ENCODE results near the gene GXYLT2. TPM values are rescaled to one million over a fixed set of nuclear protein-coding genes. Genes with fewer than 3 reads are reported as not detected.
A peak's percentile ranks its signal among the peaks of the same experiment; 100 is the strongest.

Gene GXYLT2
- total RNA-seq, 1 donor from 2014 or later, result not detected

DNA sequence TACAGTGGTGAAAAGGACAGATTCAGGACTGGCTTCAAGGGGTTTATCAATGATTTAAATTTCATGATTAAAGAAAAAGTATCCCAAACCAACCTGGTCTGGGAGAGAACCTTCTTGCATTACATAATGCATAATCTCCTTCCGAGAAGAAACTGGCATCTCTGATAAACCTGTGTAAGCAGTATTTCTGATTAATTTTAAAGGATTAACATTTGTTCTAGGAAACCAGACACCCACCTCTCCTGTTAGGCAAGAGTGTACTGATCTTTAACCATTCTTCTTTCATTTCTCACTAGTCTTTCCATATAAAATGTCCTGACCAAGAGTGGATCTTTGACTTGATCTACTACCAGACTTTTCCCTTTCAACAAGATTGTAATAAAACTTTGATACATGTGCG lies 85.9 kb downstream of the GXYLT2 start:
- no peaks in the 10 kb centered on the region for H3K36me3 Mint-ChIP-seq (ENCODE audit: low read depth)
- DNase-seq (ENCODE audit: low spot score), result no peak
- no peaks in the 10 kb centered on the region for H3K9me3 Mint-ChIP-seq

DNA sequence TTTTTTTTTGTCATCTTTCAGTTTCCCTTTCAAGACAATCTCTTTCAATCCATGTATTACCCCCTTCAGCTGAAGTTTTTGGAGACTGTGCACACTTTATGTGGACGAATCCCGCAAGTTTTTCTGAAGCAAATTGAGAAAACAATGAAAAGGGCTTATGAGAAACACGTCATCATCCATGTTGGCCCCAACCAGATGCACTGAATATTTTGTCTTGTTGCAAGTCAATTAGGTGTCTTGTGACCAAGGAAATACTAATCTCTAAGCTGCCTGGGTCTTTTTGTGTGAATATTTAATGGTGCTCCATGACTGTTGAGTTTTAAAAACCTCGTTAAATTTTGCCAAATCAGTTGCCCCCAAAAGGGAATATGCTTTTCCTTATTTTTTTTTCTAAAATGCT lies 87.1 kb downstream of the GXYLT2 start:
- no peaks in the 10 kb centered on the region for H3K9me3 Mint-ChIP-seq
- no peak overlapping the region for H3K4me3 Mint-ChIP-seq (ENCODE audit: low read depth)
- H3K4me1 Mint-ChIP-seq (ENCODE audit: low read depth), result peaks cover 29% of the 10 kb centered on the region
- H3K27ac Mint-ChIP-seq, result no peak overlapping the region
- H3K27me3 Mint-ChIP-seq (ENCODE audit: low read depth), result peaks cover 2% of the 10 kb centered on the region
- intact Hi-C loops (cut with micrococcal nuclease), result no loop called here
- no peaks in the 10 kb centered on the region for H3K36me3 Mint-ChIP-seq (ENCODE audit: low read depth)
- no peak for DNase-seq (ENCODE audit: low spot score)

More for the DNA sequence above, 85.9 kb downstream of the GXYLT2 start:
- Mint-ChIP-seq H3K4me1 (ENCODE audit: low read depth) (peaks cover 29% of the 10 kb centered on the region), H3K27ac (no peak overlapping the region), H3K4me3 (ENCODE audit: low read depth) (no peak overlapping the region), H3K27me3 (ENCODE audit: low read depth) (no peaks in the 10 kb centered on the region)
- intact Hi-C loops (cut with micrococcal nuclease), result no loop called here

DNA sequence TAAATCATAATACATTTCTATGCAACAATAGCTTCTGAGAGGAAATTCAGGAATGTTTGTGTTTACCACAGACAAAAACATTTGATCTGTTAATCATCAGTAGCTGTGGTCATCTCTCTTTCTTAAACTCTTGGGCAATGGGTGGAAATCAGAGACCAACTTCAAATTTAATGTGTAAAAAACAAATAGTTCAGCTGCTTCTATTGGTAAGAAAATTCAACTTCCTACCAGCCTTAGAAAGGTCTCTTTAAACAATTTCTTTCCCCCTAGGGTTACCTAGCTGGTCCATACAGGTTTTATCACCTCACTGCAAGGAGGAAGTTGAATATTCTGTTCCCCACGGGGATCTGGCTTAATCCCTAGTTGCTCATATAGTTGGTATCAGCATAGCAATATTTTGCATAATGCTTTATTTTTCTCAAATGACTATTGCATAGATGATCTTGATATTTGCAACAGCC lies 88.5 kb downstream of the GXYLT2 start:
- Mint-ChIP-seq H3K4me1 (ENCODE audit: low read depth) (peaks cover 24% of the 10 kb centered on the region), H3K9me3 (no peaks in the 10 kb centered on the region)

DNA sequence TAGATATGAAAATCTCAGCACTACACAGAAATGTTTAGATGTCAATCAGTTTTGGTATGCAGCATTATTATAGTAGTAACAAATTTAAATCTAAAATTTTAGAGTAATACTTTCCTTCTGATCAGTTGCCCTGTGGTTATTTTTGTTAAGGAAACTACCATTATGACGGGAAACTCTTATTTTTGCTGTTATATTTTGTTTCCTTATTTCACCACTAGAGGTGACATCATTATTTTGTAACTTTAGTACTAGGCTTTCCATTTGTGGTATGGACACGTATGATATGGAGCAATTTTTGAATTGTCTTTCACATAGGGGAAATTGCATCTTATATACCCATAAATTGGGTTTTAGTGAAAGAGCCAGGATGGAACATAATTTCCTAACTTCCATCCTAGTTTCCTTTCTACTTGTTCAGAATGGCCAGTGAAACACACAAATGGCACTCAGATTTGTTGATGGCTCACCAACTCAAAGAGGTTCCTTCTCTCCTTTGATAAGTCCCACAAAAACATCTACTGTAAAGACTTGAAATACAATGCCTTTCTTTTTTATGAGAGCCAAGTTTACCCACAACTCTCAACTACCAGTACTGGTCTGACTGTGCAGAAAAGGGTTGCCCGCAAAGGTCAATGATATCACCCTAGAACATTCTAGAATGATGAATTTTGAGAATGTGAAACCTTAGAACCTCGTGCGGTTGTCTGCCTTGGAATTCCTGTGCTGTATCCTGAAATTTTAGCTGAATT lies 89.4 kb downstream of the GXYLT2 start:
- H3K4me3 Mint-ChIP-seq (ENCODE audit: low read depth), result no peak overlapping the region
- H3K27me3 Mint-ChIP-seq (ENCODE audit: low read depth), result peaks cover 2% of the 10 kb centered on the region
- intact Hi-C loops (cut with micrococcal nuclease), result loop anchor here (1.0 to 2.0 kb wide), 5 partner anchors 12 to 64 kb away; partner anchors contain the start of gene PPP4R2
- DNase-seq (ENCODE audit: low spot score), result no peak
- H3K36me3 Mint-ChIP-seq (ENCODE audit: low read depth), result no peaks in the 10 kb centered on the region
- no peaks in the 10 kb centered on the region for H3K9me3 Mint-ChIP-seq
- peaks cover 22% of the 10 kb centered on the region for H3K4me1 Mint-ChIP-seq (ENCODE audit: low read depth)
- peak overlapping the region; percentile 87 for H3K27ac Mint-ChIP-seq

More for the DNA sequence above, 88.5 kb downstream of the GXYLT2 start:
- H3K4me3 Mint-ChIP-seq (ENCODE audit: low read depth), result no peak overlapping the region
- no peaks in the 10 kb centered on the region for H3K36me3 Mint-ChIP-seq (ENCODE audit: low read depth)
- peaks cover 2% of the 10 kb centered on the region for H3K27me3 Mint-ChIP-seq (ENCODE audit: low read depth)
- intact Hi-C loops (cut with micrococcal nuclease), result loop anchor here (2.0 kb wide), 1 partner anchor 64 kb away; no protein-coding TSS in a partner anchor
- DNase-seq (ENCODE audit: low spot score), result no peak
- H3K27ac Mint-ChIP-seq, result no peak overlapping the region

DNA sequence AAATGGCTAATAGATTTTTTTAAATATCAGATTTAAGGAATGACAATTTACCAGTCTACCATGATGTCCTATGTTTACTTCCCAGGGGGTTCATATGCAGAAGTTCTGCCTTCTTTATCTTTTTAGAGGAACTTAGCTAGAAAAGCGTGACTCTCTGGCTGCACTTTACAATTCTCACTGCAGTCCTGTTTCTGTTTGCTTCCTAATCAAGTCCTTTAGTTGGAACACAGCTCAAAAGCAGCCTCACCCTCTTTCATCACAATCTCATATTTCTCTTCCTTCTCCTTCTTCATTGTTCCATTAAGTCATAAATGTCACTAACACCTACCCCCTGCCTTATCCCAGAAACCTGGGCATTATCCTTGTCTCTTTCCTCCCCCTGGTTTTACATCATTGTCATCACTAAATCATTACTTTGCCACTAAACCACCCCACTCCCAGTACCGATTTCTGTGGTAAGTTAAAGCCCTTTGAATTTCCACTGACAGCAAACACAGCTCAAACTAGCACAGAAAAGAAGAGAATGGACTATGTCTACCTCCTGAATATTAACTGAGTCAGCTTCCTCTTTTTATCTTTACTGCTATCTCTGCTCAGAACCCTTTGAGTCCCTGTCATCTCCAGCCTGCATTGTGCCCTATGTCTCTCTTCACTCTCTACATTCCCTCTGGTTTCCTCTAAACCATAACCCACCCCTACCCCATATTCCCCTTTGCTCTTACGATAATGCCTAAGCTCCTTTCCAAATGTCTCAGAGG lies 94.9 kb downstream of the GXYLT2 start:
- no peak overlapping the region for H3K4me3 Mint-ChIP-seq (ENCODE audit: low read depth)
- peaks cover 5% of the 10 kb centered on the region for H3K36me3 Mint-ChIP-seq (ENCODE audit: low read depth)
- H3K27me3 Mint-ChIP-seq (ENCODE audit: low read depth), result peaks cover 7% of the 10 kb centered on the region
- H3K27ac Mint-ChIP-seq, result no peak overlapping the region
- intact Hi-C loops (cut with micrococcal nuclease), result no loop called here
- peaks cover 13% of the 10 kb centered on the region for H3K9me3 Mint-ChIP-seq
- no peak for DNase-seq (ENCODE audit: low spot score)
- H3K4me1 Mint-ChIP-seq (ENCODE audit: low read depth), result peaks cover 8% of the 10 kb centered on the region

DNA sequence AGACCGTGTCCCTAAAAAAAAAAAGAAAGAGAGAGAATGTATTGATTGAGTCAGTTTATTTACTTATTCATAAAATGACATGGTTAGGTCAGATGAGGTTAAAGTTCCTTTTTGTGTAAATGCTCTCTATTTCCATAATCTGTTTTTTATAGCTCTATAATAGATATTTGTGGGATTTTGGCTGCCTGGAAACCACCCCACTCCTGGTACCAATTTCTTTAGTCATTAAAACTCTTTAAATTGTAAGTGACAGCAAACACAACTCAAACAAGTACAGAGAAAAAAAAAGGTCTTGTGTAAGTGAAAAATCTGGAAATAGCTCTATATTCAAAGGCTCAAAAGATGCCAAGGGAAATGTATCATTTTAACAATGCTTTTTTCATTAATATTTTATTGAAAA lies 97.7 kb downstream of the GXYLT2 start:
- Mint-ChIP-seq H3K36me3 (ENCODE audit: low read depth) (peaks cover 5% of the 10 kb centered on the region), H3K27ac (no peak overlapping the region), H3K27me3 (ENCODE audit: low read depth) (peaks cover 5% of the 10 kb centered on the region), H3K4me1 (ENCODE audit: low read depth) (peaks cover 8% of the 10 kb centered on the region), H3K9me3 (peaks cover 13% of the 10 kb centered on the region), H3K4me3 (ENCODE audit: low read depth) (no peak overlapping the region)
- intact Hi-C loops (cut with micrococcal nuclease), result no loop called here
- DNase-seq (ENCODE audit: low spot score), result no peak

DNA sequence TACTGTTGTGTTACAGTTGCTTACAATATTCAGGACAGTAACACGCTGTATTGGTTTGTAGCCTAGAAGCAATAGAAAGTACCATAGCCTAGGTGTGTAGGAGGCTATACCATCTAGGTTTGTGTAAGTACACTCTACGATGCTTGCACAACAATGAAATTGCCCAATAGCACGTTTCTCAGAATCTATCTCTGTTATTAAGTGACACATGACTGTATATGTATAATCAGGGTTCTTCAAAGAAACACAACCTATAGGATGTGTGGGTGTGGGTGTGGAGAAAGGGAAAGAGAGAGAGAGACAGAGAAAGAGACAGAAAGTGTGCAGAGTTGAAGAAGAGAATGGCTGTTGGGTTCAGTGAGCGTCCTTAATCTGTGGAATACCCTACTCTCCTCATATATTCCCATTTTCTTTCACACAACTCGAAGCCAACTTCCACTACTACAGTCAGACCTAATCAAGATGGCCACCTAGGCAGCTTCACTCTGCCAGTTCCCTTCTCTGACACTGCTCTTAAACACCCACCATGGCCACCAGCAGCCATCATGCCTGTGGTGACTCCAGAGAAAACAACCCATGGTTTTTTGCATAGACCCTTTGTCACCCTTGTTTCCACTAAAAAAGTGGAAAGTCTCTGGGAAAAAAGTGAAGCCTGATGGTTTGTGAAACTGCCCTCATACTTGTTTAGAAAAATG lies 103.0 kb downstream of the GXYLT2 start:
- intact Hi-C loops (cut with micrococcal nuclease), result no loop called here
- no peak overlapping the region for H3K27ac Mint-ChIP-seq
- peaks cover 5% of the 10 kb centered on the region for H3K9me3 Mint-ChIP-seq
- no peaks in the 10 kb centered on the region for H3K27me3 Mint-ChIP-seq (ENCODE audit: low read depth)
- H3K36me3 Mint-ChIP-seq (ENCODE audit: low read depth), result peaks cover 3% of the 10 kb centered on the region
- no peak overlapping the region for H3K4me3 Mint-ChIP-seq (ENCODE audit: low read depth)
- H3K4me1 Mint-ChIP-seq (ENCODE audit: low read depth), result peaks cover 2% of the 10 kb centered on the region
- DNase-seq (ENCODE audit: low spot score), result no peak

DNA sequence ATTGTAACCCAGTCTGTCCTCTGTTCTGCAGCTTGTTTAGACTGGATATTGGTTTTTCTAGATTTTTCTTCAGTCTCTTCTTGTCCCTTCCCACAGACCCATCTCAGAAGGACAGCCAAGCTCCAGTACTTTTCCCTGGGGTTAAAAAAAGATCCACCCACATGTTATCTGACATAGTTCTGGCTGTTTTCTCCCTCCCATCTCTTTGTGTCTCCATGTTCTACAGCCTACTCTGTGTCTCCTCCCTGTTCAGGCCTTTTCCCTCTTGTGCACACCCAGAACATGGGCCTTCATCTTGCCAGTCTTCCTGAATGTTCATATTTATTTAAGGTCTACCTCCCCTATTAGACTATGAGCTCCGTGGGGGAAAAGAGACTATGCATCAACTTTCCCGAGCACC lies 103.7 kb downstream of the GXYLT2 start:
- intact Hi-C loops (cut with micrococcal nuclease), result no loop called here
- H3K4me1 Mint-ChIP-seq (ENCODE audit: low read depth), result peaks cover 4% of the 10 kb centered on the region

DNA sequence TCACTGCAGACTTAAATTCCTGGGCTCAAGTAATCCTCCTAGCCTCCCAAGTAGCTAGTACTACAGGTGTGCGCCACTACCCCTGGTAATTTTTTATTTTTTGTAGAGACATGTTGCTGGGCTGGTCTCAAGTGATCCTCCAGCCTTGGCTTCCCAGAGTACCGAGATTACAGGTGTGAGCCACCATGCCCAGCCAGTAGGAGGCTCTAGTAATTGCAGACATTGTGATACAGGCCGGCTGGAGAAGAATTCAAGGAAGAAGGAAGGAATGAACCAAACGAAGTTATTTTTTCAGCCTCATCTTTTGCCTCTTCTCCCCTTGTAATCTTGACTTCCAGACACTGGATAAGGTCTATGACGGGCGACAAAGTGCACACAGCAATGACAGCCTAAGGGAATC lies 105.5 kb downstream of the GXYLT2 start:
- intact Hi-C loops (cut with micrococcal nuclease), result no loop called here
- Mint-ChIP-seq H3K9me3 (no peaks in the 10 kb centered on the region), H3K27ac (no peak overlapping the region), H3K36me3 (ENCODE audit: low read depth) (peaks cover 9% of the 10 kb centered on the region), H3K27me3 (ENCODE audit: low read depth) (no peaks in the 10 kb centered on the region), H3K4me3 (ENCODE audit: low read depth) (no peak overlapping the region), H3K4me1 (ENCODE audit: low read depth) (peaks cover 6% of the 10 kb centered on the region)
- DNase-seq (ENCODE audit: low spot score), result no peak

More for the DNA sequence above, 103.7 kb downstream of the GXYLT2 start:
- no peaks in the 10 kb centered on the region for H3K36me3 Mint-ChIP-seq (ENCODE audit: low read depth)
- H3K27ac Mint-ChIP-seq, result no peak overlapping the region
- H3K9me3 Mint-ChIP-seq, result no peaks in the 10 kb centered on the region
- H3K4me3 Mint-ChIP-seq (ENCODE audit: low read depth), result no peak overlapping the region
- no peaks in the 10 kb centered on the region for H3K27me3 Mint-ChIP-seq (ENCODE audit: low read depth)
- DNase-seq (ENCODE audit: low spot score), result no peak

DNA sequence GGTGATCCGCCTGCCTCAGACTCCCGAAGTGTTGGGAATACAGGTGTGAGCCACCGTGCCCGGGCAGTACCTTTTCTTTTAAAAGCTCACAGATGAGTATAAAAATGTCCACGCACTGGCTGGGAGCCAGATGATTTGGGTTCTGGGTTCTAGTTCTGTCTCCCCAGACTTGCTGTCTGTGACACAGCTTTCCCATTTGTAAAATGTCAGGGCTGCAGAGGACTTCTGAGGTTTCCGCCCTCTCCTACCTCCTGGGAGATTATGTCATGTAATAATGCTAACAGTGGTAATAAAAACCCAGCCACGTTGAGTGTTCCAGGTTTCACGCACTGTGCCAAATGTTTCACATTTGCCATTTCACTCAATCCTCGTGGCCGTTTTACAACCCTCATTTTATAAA lies 107.5 kb downstream of the GXYLT2 start:
- no peak for DNase-seq (ENCODE audit: low spot score)
- Mint-ChIP-seq H3K9me3 (no peaks in the 10 kb centered on the region), H3K36me3 (ENCODE audit: low read depth) (peaks cover 26% of the 10 kb centered on the region), H3K4me3 (ENCODE audit: low read depth) (peak overlapping the region; percentile 64), H3K4me1 (ENCODE audit: low read depth) (peaks cover 24% of the 10 kb centered on the region), H3K27me3 (ENCODE audit: low read depth) (no peaks in the 10 kb centered on the region), H3K27ac (peak overlapping the region; percentile 40)
- intact Hi-C loops (cut with micrococcal nuclease), result loop anchor here (5.0 kb wide), 1 partner anchor 62 kb away; no protein-coding TSS in a partner anchor

DNA sequence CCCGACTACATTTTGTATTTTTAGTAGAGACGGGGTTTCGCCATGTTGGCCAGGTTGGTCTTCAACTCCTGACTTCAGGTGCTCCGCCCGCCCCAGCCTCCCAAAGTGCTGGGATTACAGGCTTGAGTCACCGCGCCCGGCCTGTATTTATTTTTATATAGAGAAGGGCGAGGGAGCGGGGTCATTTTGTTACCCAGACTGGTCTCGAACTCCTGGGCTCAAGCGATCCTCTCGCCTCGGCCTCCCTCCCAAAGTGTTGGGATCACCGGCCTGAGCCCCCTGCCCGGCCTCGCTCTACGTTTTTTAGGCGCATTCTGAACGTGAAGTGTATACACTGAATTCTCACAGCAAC lies 108.3 kb downstream of the GXYLT2 start:
- H3K9me3 Mint-ChIP-seq, result no peaks in the 10 kb centered on the region
- peaks cover 31% of the 10 kb centered on the region for H3K4me1 Mint-ChIP-seq (ENCODE audit: low read depth)
- peaks cover 33% of the 10 kb centered on the region for H3K36me3 Mint-ChIP-seq (ENCODE audit: low read depth)
- no peak for DNase-seq (ENCODE audit: low spot score)
- H3K27me3 Mint-ChIP-seq (ENCODE audit: low read depth), result no peaks in the 10 kb centered on the region
- peak overlapping the region; percentile 89 for H3K27ac Mint-ChIP-seq
- intact Hi-C loops (cut with micrococcal nuclease), result loop anchor here (1.0 to 5.0 kb wide), 3 partner anchors 19 to 148 kb away; partner anchors contain the start of gene SHQ1
- H3K4me3 Mint-ChIP-seq (ENCODE audit: low read depth), result peak overlapping the region; percentile 90

DNA sequence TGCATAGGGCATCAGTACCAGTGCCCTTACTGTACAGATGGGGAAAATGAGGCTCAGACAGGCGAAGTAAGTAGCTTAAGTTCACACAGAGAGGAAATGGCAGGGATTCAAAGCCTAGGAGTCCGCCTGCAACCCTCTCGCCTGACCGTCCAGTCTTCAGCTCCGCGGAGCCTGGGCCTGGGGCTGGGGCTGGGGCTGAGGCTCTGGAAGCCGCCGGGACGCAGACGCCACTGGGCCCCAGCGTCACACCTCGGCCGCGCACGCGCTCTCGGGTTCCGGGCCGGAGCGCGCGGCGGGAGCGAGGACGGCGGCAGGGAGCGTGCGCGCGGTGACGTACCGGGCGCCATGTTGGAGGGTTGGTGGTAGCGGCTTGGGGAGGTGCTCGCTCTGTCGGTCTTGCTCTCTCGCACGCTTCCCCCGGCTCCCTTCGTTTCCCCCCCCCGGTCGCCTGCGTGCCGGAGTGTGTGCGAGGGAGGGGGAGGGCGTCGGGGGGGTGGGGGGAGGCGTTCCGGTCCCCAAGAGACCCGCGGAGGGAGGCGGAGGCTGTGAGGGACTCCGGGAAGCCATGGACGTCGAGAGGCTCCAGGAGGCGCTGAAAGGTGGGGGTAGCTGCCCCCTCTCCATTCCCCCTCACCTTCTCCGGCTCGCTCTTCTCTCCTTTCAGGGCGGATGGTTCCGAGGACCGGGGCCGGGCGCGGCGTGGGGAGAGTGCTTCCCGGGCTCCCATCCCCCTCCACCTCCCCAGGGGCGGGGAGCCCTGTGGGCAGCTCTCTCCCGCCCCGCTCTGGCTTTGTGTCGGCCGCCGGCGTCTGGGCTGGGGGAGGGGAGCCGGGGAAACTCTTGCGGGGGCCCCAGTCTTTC lies 108.9 kb downstream of the GXYLT2 start, which contains the start of gene PPP4R2:
Gene PPP4R2, plus strand, starts transcription at position 339 of the 861 bp plus-strand sequence. Its CDS starts 227 bp downstream, at position 566.
- intact Hi-C loops (cut with micrococcal nuclease), result loop anchor here (1.0 to 5.0 kb wide), 4 partner anchors 19 to 148 kb away; partner anchors contain the start of gene SHQ1
- DNase-seq (ENCODE audit: low spot score), result peak; percentile 90
- H3K36me3 Mint-ChIP-seq (ENCODE audit: low read depth), result peaks cover 39% of the 10 kb centered on the region
- no peaks in the 10 kb centered on the region for H3K27me3 Mint-ChIP-seq (ENCODE audit: low read depth)
- H3K4me3 Mint-ChIP-seq (ENCODE audit: low read depth), result peak within 1 kb of the TSS; percentile 90
- H3K27ac Mint-ChIP-seq, result peak within 1 kb of the TSS; percentile 89
- no peaks in the 10 kb centered on the region for H3K9me3 Mint-ChIP-seq
- peaks cover 35% of the 10 kb centered on the region for H3K4me1 Mint-ChIP-seq (ENCODE audit: low read depth)
